Psoas muscle (tissue), 8 donors: ENCODE measurements around the gene MT1G. TPM values are rescaled to one million over a fixed set of nuclear protein-coding genes. Genes with fewer than 3 reads are reported as not detected.

Experiments used
- ATAC-seq, 4 donors: fragments of 200-7000 bp; cut with Tn5 transposase; one replicate each; pipeline ENCODE4 v1.9.1; 2020; ENCODE audit warnings: moderate library complexity in 3 of 4, mild to moderate bottlenecking in 2 of 4
- DNase-seq, 2 donors: peaks; one replicate each; pipeline ENCODE4 v3.0.0-alpha.2; 2020
- H3K27ac ChIP-seq: fragments of 200-600 bp; one replicate; pipeline ENCODE4 v1.8.0; 2022
- H3K27me3 ChIP-seq, 3 donors: fragments of 200-600 bp in 1 of 3; one replicate each; pipeline versions ENCODE4 v1.6.1 to v1.8.0; 2013 to 2022; ENCODE audit warnings: low read length in 2 of 3, mild to moderate bottlenecking in 2 of 3, moderate library complexity in 1 of 3; ENCODE audit not compliant: insufficient read depth in 3 of 3
- H3K36me3 ChIP-seq, 2 donors: fragments of 200-600 bp in 1 of 2; one replicate each; pipeline versions ENCODE4 v1.6.1 to v1.8.0; 2013 to 2022; ENCODE audit warnings: low read depth in 1 of 2, mild to moderate bottlenecking in 1 of 2, moderate library complexity in 1 of 2; ENCODE audit not compliant: insufficient read depth in 1 of 2
- H3K4me1 ChIP-seq: fragments of 200-600 bp; one replicate; pipeline ENCODE4 v1.8.0; 2022
- H3K4me3 ChIP-seq: fragments of 200-600 bp; one replicate; pipeline ENCODE4 v1.8.0; 2022; ENCODE audit warnings: mild to moderate bottlenecking
- H3K9me3 ChIP-seq: fragments of 200-600 bp; one replicate; pipeline ENCODE4 v1.8.0; 2022
- WGBS, 3 donors: extraction: QIAGEN DNeasy Blood & Tissue Kit; methylation state at CpG; one replicate each; pipeline versions ENCODE4 v1.1.6 to v1.1.7; 2013; 5-methylcytosine and 5-hydroxymethylcytosine counted together
- intact Hi-C, 2 donors: fragments of 100-400 bp; cut with DNase I; formaldehyde crosslinking; loops; one replicate each; pipeline versions ENCODE4 v1.11.0 to v1.14.2; 2022
- polyA plus RNA-seq, 3 donors: library from polyadenylated mRNA; stranded (reverse); fragments of 200-250 nt; gene quantifications; one replicate each; pipeline ENCODE4 v1.2.3, GENCODE V29; 2013
- total RNA-seq, 4 donors: library from RNA; stranded (reverse); fragmentation: NEBNext Ultra II Directional in 2 of 4; extraction: Animal tissue kit (Norgen Biotek cat#: 25700) in 2 of 4; gene quantifications; one replicate each; pipeline versions ENCODE4 v1.2.1 to v1.2.4, GENCODE V29; 2021 to 2023
- TF ChIP-seq, protein P1 (sequence below): fragments of 200-600 bp; IDR thresholded peaks from one replicate; pipeline ENCODE4 v1.8.0; 2022; ENCODE audit warnings: antibody characterized with exemption
- donor health status: healthy with polysubstance abuse.
- donor health status: DM: no; HTN: no; CAD: no; lungs with moderate emphysema.
- donor health status: Bipolar disorder and iron deficiency.
- donor health status: healthy.
- donor health status: DM: yes; HTN: yes; CAD: no.
- donor health status: DM: no; HTN: no; CAD: no.
- donor health status: DM: no; HTN: no; CAD: no.
- donor health status: DM: yes; HTN: yes; CAD: no.

MT1G gene
- total and polyA plus RNA-seq, 7 donors = 1.0 to 24.1 (median 6.8) TPM

DNA sequence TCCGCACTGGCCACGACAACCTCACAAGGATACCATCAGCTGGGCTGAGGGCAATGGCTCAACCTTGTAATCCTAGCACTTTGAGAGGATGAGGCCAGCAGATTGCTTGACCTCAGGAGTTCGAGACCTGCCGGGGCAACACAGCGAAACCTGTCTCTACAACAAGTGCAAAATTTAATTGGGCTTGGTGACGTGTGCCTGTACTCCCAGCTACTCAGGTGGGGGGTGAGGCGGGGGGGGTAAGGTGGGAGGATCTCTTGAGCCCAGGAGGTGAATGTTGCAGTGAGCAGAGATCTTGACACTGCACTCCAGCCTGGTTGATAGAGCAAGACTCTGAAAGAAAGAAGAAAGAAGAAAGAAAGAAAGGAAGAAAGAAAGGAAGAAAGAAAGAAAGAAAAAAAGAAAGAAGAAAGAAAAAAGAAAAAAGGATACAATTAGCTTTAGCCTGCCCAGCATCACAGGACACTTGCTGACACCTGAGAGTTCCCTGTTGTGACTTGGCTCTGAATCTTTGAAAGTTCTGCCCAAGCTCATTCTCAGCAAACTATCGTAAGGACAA lies 47.4 kb downstream of the MT1G start:
- 47 to 92% (median 50%) methylated on average over 8 of the region's 8 CpGs for WGBS, 3 donors
- DNase-seq (no peak), ATAC-seq (no peak)
- Histone ChIP-seq H3K4me1 (peaks cover 11% of the 10 kb centered on the region), H3K27ac (no peak overlapping the region), H3K36me3 (no peaks in the 10 kb centered on the region), H3K4me3 (no peak overlapping the region), H3K27me3 (no peaks in the 10 kb centered on the region), H3K9me3 (no peaks in the 10 kb centered on the region)
- intact Hi-C loops = no loop called here
- TF ChIP-seq, protein P1, sequence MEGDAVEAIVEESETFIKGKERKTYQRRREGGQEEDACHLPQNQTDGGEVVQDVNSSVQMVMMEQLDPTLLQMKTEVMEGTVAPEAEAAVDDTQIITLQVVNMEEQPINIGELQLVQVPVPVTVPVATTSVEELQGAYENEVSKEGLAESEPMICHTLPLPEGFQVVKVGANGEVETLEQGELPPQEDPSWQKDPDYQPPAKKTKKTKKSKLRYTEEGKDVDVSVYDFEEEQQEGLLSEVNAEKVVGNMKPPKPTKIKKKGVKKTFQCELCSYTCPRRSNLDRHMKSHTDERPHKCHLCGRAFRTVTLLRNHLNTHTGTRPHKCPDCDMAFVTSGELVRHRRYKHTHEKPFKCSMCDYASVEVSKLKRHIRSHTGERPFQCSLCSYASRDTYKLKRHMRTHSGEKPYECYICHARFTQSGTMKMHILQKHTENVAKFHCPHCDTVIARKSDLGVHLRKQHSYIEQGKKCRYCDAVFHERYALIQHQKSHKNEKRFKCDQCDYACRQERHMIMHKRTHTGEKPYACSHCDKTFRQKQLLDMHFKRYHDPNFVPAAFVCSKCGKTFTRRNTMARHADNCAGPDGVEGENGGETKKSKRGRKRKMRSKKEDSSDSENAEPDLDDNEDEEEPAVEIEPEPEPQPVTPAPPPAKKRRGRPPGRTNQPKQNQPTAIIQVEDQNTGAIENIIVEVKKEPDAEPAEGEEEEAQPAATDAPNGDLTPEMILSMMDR = no peak

DNA sequence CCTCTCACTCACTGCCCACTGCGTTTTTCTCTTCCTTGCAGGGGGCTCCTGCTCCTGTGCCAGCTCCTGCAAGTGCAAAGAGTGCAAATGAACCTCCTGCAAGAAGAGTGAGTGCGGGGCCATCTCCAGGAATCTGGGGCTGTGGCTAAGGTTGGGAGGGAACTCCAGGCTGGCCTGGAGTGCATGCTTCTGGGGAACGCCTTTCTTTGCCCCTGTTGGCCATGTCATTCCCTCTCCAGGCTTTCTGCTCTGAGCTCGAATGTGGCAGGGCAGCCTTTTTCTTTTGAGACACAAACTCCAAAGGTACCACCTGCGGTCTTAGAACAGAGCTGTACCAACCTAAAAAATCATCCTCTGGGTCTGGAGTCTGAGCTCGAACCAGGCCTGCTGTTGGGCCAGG lies 49.7 kb downstream of the MT1G start:
- ATAC-seq = no peak
- H3K27ac ChIP-seq = no peak overlapping the region
- H3K36me3 ChIP-seq = no peaks in the 10 kb centered on the region
- peaks cover 7% of the 10 kb centered on the region for H3K4me1 ChIP-seq
- 79 to 93% (median 83%) methylated on average over 6 of the region's 6 CpGs for WGBS, 3 donors
- DNase-seq = no peak
- H3K27me3 ChIP-seq = no peaks in the 10 kb centered on the region
- no peaks in the 10 kb centered on the region for H3K9me3 ChIP-seq
- intact Hi-C loops = no loop called here
- H3K4me3 ChIP-seq = peak overlapping the region; percentile 64
- TF ChIP-seq, protein P1 = no peak

DNA sequence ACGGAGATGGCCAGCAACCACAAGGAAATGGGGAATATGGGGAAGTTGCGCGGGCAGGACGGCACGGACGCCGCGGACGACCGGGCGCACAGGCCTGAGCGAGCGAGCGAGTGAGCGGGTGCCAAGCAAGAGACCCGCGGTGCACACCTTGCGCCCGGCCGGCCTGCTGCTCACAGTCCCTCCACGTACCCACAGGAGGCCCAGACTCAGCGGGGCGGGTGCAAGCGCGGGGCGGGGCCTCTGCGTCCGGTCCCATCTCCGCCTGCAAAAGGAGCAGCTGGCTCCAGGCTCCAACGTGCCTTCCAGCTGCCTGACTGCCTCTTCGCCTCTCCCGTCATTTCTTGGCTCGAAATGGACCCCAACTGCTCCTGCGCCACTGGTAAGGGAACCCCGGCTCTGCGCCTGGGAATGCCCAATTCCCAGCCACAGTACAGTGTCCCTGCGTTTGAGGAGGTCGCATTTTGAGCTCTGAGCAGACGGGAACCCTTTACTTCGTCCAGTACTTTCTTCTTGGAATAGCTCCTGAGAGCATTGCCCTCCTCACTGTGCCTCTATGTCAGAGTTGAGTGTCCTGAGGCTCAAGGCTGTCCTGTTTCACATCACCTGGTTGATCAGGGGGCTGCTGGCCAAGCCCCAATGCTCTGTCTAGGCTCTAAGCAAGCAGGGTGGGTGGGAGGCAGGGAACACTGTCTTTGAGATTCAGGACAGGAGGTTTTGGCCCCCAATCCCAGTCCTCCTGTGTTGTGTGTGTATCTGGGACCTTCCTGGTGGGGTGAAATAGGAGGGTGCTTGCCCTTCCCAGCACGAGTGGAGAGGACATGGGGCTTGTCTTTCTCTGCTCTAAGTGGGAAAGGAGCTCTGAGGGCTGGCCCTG lies 50.4 kb downstream of the MT1G start:
- Histone ChIP-seq H3K36me3 (no peaks in the 10 kb centered on the region), H3K27me3 (no peaks in the 10 kb centered on the region), H3K27ac (peak overlapping the region; percentile 75), H3K4me3 (peak overlapping the region; percentile 64), H3K4me1 (peaks cover 7% of the 10 kb centered on the region), H3K9me3 (no peaks in the 10 kb centered on the region)
- peak; percentile 89 to 91 for DNase-seq
- TF ChIP-seq, protein P1 = no peak
- intact Hi-C loops = no loop called here
- peak; percentile 91 to 96 (median 94) for ATAC-seq
- 2 to 3% (median 3%) methylated on average over 30 to 41 of the region's 41 CpGs for WGBS, 3 donors

Other genes with a start within 250 kb of the MT1G start
- 100 to 1,000 TPM; 146 to 270 (median 194) TPM for gene AMFR, start 242.5 kb downstream of the MT1G start, total RNA-seq
- 100 to 1,000 TPM; 106 to 453 (median 160) TPM for gene AMFR, start 242.5 kb downstream of the MT1G start, polyA plus RNA-seq
- 10 to 100 TPM; 41.1 to 52.4 (median 48.5) TPM for gene NUDT21, start 216.7 kb downstream of the MT1G start, total RNA-seq
- 10 to 100 TPM; 16.9 to 39.0 (median 28.6) TPM for gene NUDT21, start 216.7 kb downstream of the MT1G start, polyA plus RNA-seq
- 10 to 100 TPM; 56.3 to 97.6 (median 73.4) TPM for gene OGFOD1, start 216.5 kb downstream of the MT1G start, total RNA-seq
- 100 to 1,000 TPM in 1 of 3 donors, 10 to 100 TPM in 2; 40.9 to 100 (median 42.6) TPM for gene OGFOD1, start 216.5 kb downstream of the MT1G start, polyA plus RNA-seq
- 10 to 100 TPM; 29.1 to 70.6 (median 39.9) TPM for gene BBS2, start 148.0 kb downstream of the MT1G start, total RNA-seq
- gene BBS2, start 148.0 kb downstream of the MT1G start, polyA plus RNA-seq = 10 to 100 TPM; 19.1 to 31.0 (median 30.3) TPM
- not detected for gene MT4, start 103.0 kb downstream of the MT1G start, total RNA-seq
- not detected for gene MT4, start 103.0 kb downstream of the MT1G start, polyA plus RNA-seq
- gene MT3, start 78.5 kb downstream of the MT1G start, total RNA-seq = 10 to 100 TPM in 1 of 4 donors, 1 to 10 TPM in 1, under 1 TPM in 1, not detected in 1; 0.57 to 10.5 (median 5.9) TPM
- 1 to 10 TPM in 2 of 3 donors, under 1 TPM in 1; 0.80 to 7.3 (median 2.5) TPM for gene MT3, start 78.5 kb downstream of the MT1G start, polyA plus RNA-seq
- 1,000 to 10,000 TPM in 3 of 4 donors, 100 to 1,000 TPM in 1; 342 to 5,614 (median 2,291) TPM for gene MT2A, start 59.5 kb downstream of the MT1G start, total RNA-seq
- over 10,000 TPM in 1 of 3 donors, 1,000 to 10,000 TPM in 2; 1,603 to 11,565 (median 3,170) TPM for gene MT2A, start 59.5 kb downstream of the MT1G start, polyA plus RNA-seq
- gene MT1E, start 42.3 kb downstream of the MT1G start, total RNA-seq = 100 to 1,000 TPM in 2 of 4 donors, 10 to 100 TPM in 2; 44.1 to 669 (median 256) TPM
- 100 to 1,000 TPM; 122 to 556 (median 477) TPM for gene MT1E, start 42.3 kb downstream of the MT1G start, polyA plus RNA-seq
- gene MT1M, start 35.4 kb downstream of the MT1G start, total RNA-seq = 100 to 1,000 TPM in 1 of 4 donors, 10 to 100 TPM in 1, 1 to 10 TPM in 2; 1.4 to 288 (median 12.8) TPM
- gene MT1M, start 35.4 kb downstream of the MT1G start, polyA plus RNA-seq = 100 to 1,000 TPM in 2 of 3 donors, 10 to 100 TPM in 1; 21.8 to 569 (median 300) TPM
- gene MT1A, start 29.4 kb downstream of the MT1G start, total RNA-seq = 1,000 to 10,000 TPM in 1 of 4 donors, 10 to 100 TPM in 1, 1 to 10 TPM in 2; 4.0 to 1,028 (median 22.4) TPM
- gene MT1A, start 29.4 kb downstream of the MT1G start, polyA plus RNA-seq = 1,000 to 10,000 TPM in 2 of 3 donors, 100 to 1,000 TPM in 1; 128 to 4,396 (median 1,331) TPM
- not detected for gene MT1B, start 16.2 kb downstream of the MT1G start, total RNA-seq
- not detected for gene MT1B, start 16.2 kb downstream of the MT1G start, polyA plus RNA-seq
- gene MT1F, start 10.1 kb downstream of the MT1G start, total RNA-seq = 1 to 10 TPM in 2 of 4 donors, under 1 TPM in 1, not detected in 1; 0.73 to 1.3 (median 1.2) TPM
- gene MT1F, start 10.1 kb downstream of the MT1G start, polyA plus RNA-seq = 1 to 10 TPM; 1.1 to 3.2 (median 1.5) TPM
- not detected for gene MT1H, start 1.7 kb upstream of the MT1G start, total RNA-seq
- gene MT1H, start 1.7 kb upstream of the MT1G start, polyA plus RNA-seq = not detected
- 1,000 to 10,000 TPM in 3 of 4 donors, 100 to 1,000 TPM in 1; 481 to 5,859 (median 2,812) TPM for gene MT1X, start 14.4 kb upstream of the MT1G start, total RNA-seq
- over 10,000 TPM in 1 of 3 donors, 1,000 to 10,000 TPM in 2; 4,054 to 16,364 (median 8,652) TPM for gene MT1X, start 14.4 kb upstream of the MT1G start, polyA plus RNA-seq
- gene NUP93, start 62.1 kb upstream of the MT1G start, total RNA-seq = 10 to 100 TPM; 25.0 to 41.9 (median 26.4) TPM
- 10 to 100 TPM; 16.5 to 44.3 (median 20.0) TPM for gene NUP93, start 62.1 kb upstream of the MT1G start, polyA plus RNA-seq
- gene SLC12A3, start 197.1 kb upstream of the MT1G start, total RNA-seq = under 1 TPM in 1 of 4 donors, not detected in 3; 0.06 TPM
- under 1 TPM in 1 of 3 donors, not detected in 2; 0.01 TPM for gene SLC12A3, start 197.1 kb upstream of the MT1G start, polyA plus RNA-seq